Measurements from ENCODE around the gene TP53.

TP53 gene

DNA sequence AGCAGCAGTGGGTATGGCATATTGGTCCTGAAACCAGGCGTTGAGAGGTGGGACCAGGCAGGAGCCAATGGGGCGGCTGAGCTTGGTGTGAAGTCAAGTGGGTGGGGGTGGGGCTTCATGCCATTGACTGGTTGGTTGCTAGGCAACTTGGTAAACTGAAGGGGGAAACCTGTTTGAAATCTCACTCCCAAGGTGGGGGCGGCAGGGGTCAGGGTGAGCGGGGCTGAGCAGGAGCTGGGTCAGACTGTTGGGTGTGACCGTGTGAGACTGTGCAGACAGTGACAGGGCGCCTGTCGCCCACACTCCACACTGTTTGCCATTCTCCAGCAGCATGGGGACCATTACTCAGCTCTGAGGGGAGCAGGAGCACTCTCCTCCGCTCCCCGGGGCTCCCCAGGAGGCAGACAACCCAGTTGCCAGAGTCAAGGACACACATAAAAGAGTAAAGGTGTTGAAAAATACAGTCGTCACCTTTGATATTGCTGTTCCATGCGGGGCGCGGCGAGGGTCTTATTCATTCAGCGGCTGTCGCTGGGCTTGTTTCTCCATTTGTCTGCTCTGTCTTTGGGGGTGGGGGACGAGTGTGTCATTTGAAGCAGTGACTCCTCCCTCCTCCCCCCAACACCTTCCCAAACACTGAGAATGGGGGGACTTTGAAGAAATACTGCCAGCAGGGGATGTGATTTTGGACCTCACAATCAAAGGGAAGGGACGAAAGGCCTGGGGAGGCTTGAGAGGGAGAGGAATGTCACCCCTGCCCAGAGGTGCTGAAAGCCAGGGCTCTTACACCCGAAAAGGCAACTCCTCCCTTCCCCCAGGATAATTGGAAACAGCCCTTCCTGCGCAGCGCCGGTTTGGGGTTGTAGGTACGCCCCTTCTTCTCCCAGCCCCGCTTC is 16.5 kb upstream of the TP53 start:
- H3K9ac ChIP-seq (ENCODE audit: low read depth, low read length, poor library complexity, severe bottlenecking): no peak overlapping the region
- H3K4me1 ChIP-seq (ENCODE audit: insufficient read depth, low read length, poor library complexity, severe bottlenecking): no peaks in the 10 kb centered on the region

DNA sequence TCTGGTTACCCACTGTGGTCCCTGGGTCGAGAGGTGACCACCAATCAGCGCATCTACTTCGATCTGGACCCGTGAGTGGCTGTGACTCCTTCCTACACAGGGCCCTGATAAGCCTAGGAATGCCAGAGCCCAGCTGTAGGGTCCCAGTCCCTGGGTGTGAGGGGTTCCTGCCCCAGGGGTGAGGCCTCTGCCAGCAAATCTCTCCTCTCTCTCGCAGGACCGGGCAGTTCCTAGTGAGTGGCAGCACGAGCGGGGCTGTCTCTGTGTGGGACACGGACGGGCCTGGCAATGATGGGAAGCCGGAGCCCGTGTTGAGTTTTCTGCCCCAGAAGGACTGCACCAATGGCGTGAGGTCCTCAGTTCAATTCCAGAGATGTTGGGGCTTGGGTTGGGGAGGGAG is 15.5 kb upstream of the TP53 start:
- no peaks in the 10 kb centered on the region for H3K9me2 ChIP-seq (replicated peaks; ENCODE audit: low read depth, low read length)
- H4K20me1 ChIP-seq (ENCODE audit: insufficient read depth, low read length, poor library complexity, severe bottlenecking): no peaks in the 10 kb centered on the region
- H3F3A ChIP-seq (ENCODE audit: low read depth): no peaks in the 10 kb centered on the region
- no peak overlapping the region for H3K4me3 ChIP-seq (ENCODE audit: low read length, poor library complexity, severe bottlenecking)
- no peaks in the 10 kb centered on the region for H3K9me3 ChIP-seq (ENCODE audit: insufficient read depth, low read depth, low read length)
- H3K27me3 ChIP-seq (ENCODE audit: insufficient read depth, low read length, poor library complexity, severe bottlenecking): no peaks in the 10 kb centered on the region
- no peaks in the 10 kb centered on the region for H3K79me2 ChIP-seq (ENCODE audit: insufficient read depth, low read length)
- H3K9ac ChIP-seq (ENCODE audit: low read depth, low read length, poor library complexity, severe bottlenecking): no peak overlapping the region
- no peak overlapping the region for H3K4me2 ChIP-seq (ENCODE audit: low read depth, low read length, poor library complexity, severe bottlenecking)
- TF ChIP-seq, protein P1, sequence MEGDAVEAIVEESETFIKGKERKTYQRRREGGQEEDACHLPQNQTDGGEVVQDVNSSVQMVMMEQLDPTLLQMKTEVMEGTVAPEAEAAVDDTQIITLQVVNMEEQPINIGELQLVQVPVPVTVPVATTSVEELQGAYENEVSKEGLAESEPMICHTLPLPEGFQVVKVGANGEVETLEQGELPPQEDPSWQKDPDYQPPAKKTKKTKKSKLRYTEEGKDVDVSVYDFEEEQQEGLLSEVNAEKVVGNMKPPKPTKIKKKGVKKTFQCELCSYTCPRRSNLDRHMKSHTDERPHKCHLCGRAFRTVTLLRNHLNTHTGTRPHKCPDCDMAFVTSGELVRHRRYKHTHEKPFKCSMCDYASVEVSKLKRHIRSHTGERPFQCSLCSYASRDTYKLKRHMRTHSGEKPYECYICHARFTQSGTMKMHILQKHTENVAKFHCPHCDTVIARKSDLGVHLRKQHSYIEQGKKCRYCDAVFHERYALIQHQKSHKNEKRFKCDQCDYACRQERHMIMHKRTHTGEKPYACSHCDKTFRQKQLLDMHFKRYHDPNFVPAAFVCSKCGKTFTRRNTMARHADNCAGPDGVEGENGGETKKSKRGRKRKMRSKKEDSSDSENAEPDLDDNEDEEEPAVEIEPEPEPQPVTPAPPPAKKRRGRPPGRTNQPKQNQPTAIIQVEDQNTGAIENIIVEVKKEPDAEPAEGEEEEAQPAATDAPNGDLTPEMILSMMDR (conservative IDR thresholded peaks at IDR 0.05; ENCODE audit: low read length): no peak
- TF ChIP-seq EZH2phosphoT487 (IDR thresholded peaks at IDR 0.05; ENCODE audit: borderline replicate concordance): no peak
- H2AFZ ChIP-seq (ENCODE audit: low read length): no peak overlapping the region
- no peaks in the 10 kb centered on the region for H3K4me1 ChIP-seq (ENCODE audit: insufficient read depth, low read length, poor library complexity, severe bottlenecking)
- no peaks in the 10 kb centered on the region; the same call in 1 of the 2 replicates for H3K36me3 ChIP-seq (ENCODE audit: insufficient read depth, low read length)

More for the DNA sequence above, 16.5 kb upstream of the TP53 start:
- Histone ChIP-seq H3K79me2 (ENCODE audit: insufficient read depth, low read length) (no peaks in the 10 kb centered on the region), H3F3A (ENCODE audit: low read depth) (no peaks in the 10 kb centered on the region), H3K4me2 (ENCODE audit: low read depth, low read length, poor library complexity, severe bottlenecking) (no peak overlapping the region), H2AFZ (ENCODE audit: low read length) (no peak overlapping the region), H3K9me2 (replicated peaks; ENCODE audit: low read depth, low read length) (no peaks in the 10 kb centered on the region), H3K4me3 (ENCODE audit: low read length, poor library complexity, severe bottlenecking) (no peak overlapping the region), H4K20me1 (ENCODE audit: insufficient read depth, low read length, poor library complexity, severe bottlenecking) (no peaks in the 10 kb centered on the region), H3K9me3 (ENCODE audit: insufficient read depth, low read depth, low read length) (no peaks in the 10 kb centered on the region), H3K36me3 (ENCODE audit: insufficient read depth, low read length) (no peaks in the 10 kb centered on the region; the same call in 1 of the 2 replicates), H3K27me3 (ENCODE audit: insufficient read depth, low read length, poor library complexity, severe bottlenecking) (no peaks in the 10 kb centered on the region)
- no peak for TF ChIP-seq EZH2phosphoT487 (IDR thresholded peaks at IDR 0.05; ENCODE audit: borderline replicate concordance)

DNA sequence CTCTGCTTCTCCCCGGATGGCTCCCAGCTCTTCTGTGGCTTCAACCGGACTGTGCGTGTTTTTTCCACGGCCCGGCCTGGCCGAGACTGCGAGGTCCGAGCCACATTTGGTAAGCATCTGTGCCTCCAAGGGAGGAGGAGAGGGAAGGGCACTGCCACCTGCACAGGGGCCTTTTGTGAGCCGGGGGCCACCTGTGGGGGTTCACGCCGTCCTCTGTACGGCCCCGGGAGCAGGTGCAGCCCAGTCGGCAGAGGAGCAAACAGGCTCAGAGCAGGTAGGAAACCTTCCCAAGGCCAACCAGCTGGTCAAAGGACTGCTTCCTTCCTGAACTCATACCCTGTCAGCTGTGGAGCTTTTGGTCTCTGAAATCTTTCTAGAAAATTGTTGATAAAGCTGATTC is 14.4 kb upstream of the TP53 start:
- Histone ChIP-seq H3F3A (ENCODE audit: low read depth) (no peaks in the 10 kb centered on the region), H3K4me3 (ENCODE audit: low read length, poor library complexity, severe bottlenecking) (no peak overlapping the region), H3K36me3 (ENCODE audit: insufficient read depth, low read length) (no peaks in the 10 kb centered on the region; the same call in 1 of the 2 replicates), H3K4me2 (ENCODE audit: low read depth, low read length, poor library complexity, severe bottlenecking) (no peak overlapping the region), H3K27me3 (ENCODE audit: insufficient read depth, low read length, poor library complexity, severe bottlenecking) (no peaks in the 10 kb centered on the region), H3K79me2 (ENCODE audit: insufficient read depth, low read length) (no peaks in the 10 kb centered on the region), H3K9ac (ENCODE audit: low read depth, low read length, poor library complexity, severe bottlenecking) (no peak overlapping the region), H2AFZ (ENCODE audit: low read length) (no peak overlapping the region), H3K4me1 (ENCODE audit: insufficient read depth, low read length, poor library complexity, severe bottlenecking) (no peaks in the 10 kb centered on the region), H3K9me3 (ENCODE audit: insufficient read depth, low read depth, low read length) (no peaks in the 10 kb centered on the region), H3K9me2 (replicated peaks; ENCODE audit: low read depth, low read length) (no peaks in the 10 kb centered on the region), H4K20me1 (ENCODE audit: insufficient read depth, low read length, poor library complexity, severe bottlenecking) (no peaks in the 10 kb centered on the region)
- TF ChIP-seq EZH2phosphoT487 (IDR thresholded peaks at IDR 0.05; ENCODE audit: borderline replicate concordance): no peak
- TF ChIP-seq, protein P1 (conservative IDR thresholded peaks at IDR 0.05; ENCODE audit: low read length): no peak
